ENCODE data around the gene SNX9.

The SNX9 gene

DNA sequence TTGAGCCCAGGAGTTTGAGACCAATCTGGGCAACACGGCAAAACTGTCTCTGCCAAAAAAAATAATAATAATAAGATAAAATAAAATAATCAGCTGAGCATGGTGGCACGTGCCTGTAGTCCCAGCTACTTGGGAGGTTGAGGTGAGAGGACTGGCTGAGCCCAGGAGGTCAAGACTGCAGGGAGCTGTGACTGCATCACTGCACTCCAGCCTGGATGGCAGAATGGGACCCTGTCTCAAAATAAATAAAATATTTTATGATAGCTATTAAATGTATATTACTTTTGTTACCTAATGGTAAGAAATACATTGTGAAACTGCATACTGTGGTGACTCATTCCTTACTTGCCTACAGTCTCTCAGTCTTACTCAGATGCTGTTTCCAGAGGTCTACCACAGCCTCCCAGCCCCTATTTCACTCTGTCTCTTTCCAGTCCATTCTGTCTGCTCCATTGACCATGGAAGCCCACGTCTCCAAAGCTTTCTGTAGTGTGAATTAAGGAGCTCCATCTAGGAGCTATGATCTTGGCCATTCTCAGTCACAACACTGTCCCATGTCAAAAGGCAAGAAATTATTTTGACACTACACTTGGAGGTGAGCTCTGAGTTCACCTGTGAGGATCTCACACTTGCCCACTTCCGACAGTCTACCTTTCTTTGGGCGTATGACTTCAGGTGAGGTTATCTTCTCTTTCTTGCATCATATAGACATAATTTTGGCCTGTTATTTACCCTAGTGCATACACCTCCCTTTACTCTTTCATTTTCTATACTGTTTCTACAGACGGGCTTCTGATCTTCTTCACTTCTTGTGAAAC lies 22.4 kb upstream of the SNX9 start:
- FAIRE-seq (no peak), DNase-seq (ENCODE audit: low spot score) (no peak)

DNA sequence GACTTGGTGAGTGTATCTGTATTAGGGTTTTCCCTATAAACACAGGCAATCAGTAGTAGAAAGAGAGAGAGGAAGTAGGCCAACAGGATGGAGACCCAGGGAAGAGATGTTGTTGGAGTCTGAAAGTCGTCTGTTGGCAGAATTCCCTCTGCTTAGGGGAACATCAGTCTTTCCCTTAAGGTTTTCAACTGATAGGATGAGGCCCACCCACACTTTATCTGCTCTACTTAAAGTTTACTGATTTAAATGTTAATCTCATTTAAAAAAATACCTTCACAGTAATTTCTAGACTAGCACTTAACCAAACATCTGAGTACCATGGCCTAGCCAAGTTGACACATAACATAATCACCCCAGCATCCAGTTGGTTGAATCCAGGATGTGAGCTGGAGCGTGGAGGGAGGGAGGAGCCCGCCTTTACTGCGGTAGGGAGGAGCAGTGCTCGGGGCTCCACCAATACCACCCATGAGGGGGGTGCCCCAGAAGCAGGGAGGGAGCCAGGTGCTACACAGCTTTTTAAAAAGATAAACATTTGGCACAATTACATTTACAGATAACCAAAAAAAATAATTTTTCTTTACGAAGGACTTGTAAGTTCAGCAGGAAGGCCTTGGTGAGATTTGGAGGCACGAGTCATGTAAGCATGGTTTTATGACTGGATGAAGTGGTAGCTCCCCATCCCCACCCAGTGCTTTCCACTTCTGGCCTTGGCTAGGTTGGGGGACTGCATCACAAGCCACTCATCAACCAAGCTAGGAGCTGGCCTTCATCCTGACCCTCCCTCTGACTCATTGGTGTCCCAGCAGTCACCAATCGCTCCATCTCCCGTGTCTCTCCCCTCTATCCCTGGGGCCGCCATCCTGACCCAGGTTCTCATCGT lies 18.4 kb upstream of the SNX9 start:
- no peak for FAIRE-seq

DNA sequence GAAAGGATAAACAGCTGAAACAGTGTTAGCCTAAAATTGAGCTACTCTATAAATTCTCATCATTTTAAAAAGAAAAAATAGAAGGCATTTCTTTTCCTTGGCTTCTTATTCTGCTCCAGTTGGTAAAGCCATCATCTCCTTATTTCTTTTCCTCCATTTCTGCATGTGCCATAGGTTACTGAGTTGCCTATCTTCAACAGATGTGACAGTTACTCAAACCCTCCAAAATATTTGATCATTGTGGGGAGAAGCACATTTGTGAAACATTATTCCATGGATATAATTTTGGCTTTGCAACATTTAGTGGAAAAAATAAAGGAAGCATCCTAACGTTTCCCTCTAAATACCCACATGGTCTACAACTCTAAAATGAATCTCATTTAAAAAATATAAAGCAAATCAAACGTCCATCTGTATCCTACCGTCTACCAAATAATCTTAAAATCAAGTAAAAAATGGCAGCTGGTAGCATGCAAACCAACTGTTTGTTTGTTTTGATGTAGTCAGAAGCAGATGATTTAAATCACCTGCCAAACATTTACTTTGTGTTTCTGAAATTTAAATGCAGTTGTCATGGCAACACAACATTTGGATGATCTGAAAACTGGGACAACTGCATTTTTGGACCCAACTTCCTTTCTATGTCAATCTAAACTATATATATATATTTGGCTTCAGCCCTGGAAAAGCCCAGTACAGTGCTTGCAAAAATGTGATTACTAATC lies 16.8 kb upstream of the SNX9 start:
- FAIRE-seq (no peak), DNase-seq (ENCODE audit: low spot score) (no peak)

More for the DNA sequence above, 18.4 kb upstream of the SNX9 start:
- no peak for DNase-seq (ENCODE audit: low spot score)

DNA sequence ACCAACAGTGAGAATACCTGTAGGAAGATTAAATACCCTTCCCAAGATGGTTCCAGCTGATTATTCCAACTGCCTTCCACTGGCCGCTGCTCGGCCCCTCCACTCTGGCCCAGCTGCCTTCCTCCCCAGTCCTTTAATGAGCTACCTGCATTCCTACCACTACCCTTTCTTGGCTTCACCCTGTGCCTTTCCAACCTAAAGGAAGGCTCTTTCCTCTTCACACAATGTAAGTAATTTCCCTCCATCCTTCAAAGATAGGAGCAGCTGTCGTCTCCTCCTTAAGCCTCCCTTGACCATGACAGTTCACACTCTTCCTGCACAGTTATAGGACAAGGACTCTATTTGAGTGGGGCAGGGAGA lies 16.2 kb upstream of the SNX9 start:
- DNase-seq (ENCODE audit: low spot score) (no peak), FAIRE-seq (no peak)

DNA sequence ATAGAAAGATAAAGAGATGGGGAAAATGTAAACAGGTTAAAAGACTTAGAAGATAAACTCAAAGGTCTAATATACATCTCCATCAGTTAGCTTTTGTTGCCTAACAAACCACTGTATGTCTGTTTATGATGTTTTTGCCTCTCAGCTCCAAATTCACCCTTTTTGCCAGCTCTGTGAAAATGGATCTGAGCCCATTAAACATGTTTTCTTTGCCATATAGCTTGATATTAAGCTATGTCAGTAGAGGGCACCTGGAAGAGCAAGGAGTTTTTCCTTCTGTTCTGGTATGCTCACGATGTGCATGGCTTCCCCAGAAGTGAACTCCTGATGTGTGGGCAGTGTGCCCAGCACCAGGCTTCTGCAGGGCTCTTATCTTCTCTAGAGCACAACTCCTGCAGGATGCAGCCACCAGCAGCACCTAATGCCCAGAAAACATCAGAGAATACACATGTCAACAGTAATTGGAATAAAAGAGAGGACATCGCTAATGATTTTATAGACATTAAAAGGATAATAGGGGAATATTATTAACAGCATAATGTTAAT lies 14.6 kb upstream of the SNX9 start:
- DNase-seq (ENCODE audit: low spot score) (no peak), FAIRE-seq (no peak)

DNA sequence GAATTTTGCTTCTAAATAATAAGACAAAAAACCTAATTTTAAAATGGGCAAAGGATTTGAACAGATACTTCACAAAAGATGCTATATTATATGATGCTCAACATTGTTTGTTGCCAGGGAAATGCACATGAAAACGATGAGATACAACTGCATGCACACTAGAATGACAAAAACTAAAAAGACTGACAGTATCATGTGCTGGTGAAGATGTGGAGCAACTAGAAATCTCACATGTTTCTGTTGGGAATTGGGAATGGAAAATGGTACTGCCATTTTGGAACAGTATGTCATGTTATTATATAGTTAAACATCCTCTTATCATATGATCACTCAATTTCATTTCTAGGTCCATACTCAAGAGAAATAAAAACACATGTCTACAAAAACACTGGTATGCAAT lies 13.4 kb upstream of the SNX9 start:
- no peak for FAIRE-seq
- no peak for DNase-seq (ENCODE audit: low spot score)

DNA sequence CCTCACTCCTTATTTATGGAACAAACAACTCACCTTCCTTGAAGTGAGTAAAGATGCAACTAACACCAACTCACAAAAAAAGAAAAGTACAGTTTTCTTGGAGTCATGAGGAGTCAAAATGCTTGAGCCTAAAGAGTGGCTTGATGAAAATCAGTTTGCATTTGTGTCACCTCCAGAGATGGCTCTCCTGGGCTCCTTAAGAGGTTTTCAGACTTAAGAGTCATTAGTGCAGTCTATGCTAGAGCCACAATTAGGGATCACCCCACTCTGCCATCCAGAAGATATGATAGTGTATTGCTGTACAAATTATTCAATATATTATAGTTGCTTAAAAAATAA lies 11.9 kb upstream of the SNX9 start:
- DNase-seq (ENCODE audit: low spot score): no peak
- FAIRE-seq: no peak

DNA sequence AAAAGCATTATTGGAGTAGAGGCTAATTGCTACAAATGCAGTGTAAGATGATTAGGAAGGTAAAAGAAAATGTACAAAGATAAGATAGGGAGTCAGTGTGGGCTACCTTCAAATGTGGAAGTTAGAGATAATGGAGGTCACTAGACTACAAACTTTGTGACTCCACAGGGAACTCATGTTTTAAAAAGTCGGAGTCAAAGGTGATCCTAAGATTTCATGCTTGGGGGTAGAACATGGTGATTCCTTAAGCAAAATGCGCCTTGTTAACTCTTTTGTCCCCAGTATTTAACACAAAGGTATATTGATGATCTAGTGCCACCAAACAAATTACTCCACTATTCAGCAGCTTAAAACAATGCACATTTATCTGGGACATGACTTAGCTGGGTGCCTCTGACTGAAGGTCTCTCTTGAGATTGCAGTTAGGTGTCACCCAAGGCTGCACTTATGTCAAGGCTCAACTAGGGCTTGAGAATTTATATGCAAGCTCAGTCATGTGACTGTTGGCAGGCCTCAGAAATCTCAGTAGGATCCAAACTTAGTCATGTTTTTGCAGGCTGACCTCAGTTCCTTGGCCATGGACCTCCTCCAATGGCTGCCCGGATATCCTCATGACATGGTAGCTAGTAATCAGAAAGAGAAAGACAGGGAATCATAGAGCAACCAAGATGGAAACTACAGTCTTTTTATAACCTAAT lies 11.4 kb upstream of the SNX9 start:
- no peak for FAIRE-seq
- no peak for DNase-seq (ENCODE audit: low spot score)

DNA sequence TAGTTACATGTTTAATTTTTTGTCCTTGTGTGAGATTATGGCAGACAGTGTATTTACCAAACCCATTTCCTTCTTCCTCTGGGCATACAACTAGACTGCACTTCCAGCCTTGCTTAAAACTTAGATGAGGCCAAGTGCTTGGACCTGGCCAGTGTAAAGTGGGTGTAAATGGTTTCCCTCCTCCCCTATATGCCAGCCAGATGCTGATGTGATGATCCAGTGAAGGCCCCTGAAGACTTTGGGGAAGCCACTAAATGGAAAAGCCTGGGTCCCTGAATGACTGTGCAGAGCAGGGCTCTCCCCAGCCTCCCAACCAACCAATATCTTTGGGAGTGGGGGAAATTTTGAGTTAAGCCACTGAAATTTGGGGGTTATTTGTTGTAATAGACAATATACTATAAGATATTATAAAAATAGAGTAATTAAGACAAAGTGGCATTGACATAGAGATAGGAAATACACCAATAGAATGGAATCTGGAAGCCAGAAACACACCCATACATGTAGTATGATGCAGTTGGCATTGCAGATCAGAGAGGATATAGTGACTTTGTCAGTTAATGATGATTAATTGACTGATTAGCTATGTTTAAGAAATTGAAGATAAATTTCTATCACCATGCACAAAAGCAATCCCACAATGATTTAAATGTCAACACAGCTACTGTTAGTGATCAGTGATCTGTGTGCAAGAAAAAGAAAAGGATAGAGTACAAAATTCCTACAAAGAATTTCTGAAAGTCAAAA lies 10.4 kb upstream of the SNX9 start:
- FAIRE-seq: no peak
- no peak for DNase-seq (ENCODE audit: low spot score)

DNA sequence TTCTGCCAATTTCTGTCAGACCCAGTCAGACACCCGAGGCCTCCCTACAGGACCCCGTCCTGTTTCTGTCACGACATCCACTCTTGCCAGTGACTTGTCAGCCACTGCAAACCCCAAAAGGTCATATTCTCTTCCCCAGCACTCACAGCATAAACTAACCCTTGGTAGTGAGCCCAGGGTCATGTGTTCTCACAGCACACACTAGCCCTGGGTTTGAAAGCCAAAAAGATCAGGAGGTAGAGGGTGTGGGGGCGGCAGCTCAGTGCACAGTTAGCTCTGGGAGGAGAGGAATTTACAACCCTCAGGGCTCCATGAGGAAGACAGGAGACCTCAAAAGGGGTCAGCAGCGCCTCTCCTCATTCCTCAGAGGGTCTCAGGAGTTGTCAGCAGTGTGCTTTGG lies 9.9 kb upstream of the SNX9 start:
- FAIRE-seq: no peak
- DNase-seq (ENCODE audit: low spot score): no peak

DNA sequence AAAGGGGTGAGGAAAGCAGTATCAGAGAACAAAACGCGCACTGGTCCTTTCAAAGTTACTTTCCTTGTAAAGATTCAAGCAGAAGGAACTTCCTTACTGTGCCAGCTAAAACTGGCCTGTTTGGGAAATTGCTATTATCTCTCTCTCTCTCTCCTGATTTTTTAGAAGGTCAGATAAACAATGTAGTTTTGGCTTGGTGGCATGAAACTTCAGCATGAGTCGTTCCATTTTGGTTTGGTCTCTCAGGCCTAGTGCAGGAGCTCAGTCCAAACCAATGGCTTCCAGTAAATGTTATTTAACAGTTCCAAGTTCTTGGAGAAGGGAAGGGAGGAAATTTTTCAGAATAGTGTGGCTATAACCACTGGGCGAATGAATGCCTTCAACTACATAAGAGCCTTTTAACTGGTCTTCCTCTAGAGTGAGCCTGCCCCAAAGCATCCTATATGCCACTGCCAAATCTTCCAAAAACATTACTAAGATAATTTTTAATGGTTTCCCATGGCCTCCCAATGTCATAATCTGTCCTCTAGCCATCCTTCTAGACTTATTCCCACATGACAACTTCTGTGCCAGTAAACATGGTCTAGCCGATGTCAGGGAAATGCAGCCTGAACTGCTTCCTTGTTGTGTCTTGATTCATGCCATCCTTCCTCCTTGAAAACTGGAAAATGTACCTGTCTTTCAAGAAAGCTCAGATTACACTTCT lies 9.1 kb upstream of the SNX9 start:
- DNase-seq (ENCODE audit: low spot score) (no peak), FAIRE-seq (no peak)

DNA sequence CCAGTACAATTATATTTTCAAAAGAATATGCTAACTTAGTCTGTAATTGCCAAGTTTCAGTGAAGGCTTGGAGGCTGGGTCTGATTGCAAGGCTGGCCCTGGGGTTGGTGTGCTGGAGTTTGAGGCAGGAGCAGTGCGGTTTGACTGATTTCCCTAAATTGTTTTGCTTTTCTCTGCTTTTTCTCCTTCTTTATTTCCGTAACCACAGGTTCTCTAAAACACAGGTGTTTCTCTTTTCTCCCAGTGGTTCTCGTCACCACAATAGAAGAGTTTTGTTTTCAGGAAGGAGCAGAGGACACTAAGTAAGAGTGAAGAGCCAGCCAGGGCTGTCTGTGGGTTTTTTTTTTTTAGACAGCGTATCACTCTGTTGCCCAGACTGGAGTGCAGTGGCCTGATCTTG lies 8.2 kb upstream of the SNX9 start:
- no peak for FAIRE-seq
- no peak for DNase-seq (ENCODE audit: low spot score)

DNA sequence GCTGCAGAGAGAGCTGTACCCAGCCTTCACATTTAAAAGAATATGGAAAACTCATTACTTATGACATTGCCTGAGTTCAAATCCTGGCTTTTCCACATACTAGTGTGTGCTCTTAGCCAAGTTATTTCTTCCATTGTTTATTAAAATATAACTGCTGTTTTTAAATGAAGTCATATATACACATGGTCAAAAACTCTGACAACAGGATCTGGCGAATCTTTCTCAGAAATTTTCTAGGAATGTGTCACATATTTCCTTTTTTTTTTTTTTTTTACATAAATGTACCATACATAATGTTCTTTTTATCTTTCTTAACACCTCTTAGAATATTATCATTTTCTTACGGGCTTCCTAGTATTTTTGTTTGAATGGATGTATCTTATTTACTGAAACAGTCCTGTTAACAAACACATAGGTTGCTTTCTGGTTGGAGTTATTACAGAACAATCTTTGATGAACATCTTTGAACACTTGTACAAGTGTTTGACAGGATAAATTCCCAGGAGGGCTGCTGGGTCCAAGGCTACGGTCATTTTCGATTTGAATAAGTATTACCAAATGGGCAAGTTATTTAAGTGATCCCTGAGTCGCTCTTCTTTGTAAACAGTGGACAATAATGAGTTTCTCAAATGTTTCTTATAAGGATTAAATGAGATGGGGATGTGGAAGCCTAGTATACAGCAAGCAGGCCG lies 1.6 kb upstream of the SNX9 start:
- FAIRE-seq (no peak), DNase-seq (ENCODE audit: low spot score) (no peak)

DNA sequence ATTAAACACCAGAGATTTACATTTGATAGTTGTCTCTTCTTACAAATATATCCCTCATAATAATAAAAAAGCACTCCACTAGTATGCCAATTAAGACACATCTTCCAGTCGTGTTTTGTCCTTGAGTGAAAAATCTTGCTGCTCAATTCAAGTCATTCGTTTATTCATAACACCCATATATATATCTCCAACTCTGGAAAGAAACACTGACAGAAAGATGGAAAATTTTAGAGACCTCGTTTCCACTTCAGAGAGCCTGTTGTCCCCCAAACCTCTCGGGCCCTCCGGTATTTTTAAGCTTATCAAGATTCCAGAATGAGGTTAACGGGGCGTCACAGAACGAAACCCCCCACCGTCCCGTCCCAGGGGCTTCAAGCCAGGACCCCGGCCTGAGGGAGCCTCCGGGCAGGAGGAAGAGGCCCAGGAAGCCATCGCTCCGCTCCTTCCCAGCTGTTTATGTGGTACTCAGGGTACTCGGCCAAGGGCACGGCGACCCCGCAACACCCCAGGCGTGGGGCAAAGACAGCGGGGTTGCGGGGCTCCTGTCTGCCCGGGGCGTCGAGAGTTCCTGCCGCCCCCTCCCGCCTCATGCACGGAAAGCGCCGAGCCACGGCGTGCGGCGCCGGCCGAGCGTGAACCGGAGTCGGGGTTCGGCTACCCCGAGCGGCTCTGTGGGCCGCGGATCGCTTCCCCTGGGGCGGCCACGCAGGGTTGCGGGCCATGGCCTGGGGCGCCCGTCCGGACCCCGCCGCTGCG lies 623 bp upstream of the SNX9 start:
- FAIRE-seq (no peak), DNase-seq (ENCODE audit: low spot score) (no peak)

DNA sequence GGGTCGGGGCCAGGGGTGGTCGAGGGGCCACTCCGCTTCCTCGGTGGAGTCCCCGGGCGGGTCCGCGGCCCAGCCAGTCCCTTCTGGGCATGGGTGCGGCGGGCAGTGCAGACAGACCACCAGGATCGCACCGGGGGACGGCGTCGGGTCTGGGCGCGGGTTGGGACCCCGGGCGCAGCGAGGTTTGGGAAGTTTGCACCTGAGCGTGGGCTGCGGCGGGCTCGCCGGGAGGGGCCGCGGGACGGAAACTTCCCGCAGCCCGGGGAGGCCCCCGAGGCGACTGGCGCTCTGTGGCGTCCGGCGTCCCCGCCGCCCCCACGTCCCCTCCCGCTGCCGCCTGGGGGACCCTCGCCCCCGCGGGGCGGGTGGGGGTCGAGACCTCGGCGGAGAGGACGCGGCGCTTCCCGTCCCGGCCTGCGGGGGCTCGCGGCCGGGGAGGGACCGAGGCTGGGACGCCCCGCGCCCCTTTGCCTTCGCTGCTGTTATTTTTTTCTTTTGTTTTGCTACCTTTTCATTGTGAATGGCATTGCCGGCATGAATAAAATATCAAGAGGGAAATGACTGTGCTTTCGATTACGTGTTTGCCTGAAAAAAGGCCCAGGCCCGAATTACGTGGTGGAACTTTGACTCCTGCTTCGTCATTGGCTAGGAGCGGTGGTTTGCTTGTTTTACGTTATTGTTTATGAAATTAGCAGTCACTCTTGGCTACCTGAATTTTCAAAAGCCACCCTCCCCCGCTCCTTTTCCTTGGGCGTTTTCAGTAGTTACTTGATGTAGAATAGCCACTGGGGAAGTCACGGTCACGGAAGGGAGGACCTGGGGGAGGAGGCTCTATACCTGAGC lies 703 bp downstream of the SNX9 start:
- no peak for FAIRE-seq

DNA sequence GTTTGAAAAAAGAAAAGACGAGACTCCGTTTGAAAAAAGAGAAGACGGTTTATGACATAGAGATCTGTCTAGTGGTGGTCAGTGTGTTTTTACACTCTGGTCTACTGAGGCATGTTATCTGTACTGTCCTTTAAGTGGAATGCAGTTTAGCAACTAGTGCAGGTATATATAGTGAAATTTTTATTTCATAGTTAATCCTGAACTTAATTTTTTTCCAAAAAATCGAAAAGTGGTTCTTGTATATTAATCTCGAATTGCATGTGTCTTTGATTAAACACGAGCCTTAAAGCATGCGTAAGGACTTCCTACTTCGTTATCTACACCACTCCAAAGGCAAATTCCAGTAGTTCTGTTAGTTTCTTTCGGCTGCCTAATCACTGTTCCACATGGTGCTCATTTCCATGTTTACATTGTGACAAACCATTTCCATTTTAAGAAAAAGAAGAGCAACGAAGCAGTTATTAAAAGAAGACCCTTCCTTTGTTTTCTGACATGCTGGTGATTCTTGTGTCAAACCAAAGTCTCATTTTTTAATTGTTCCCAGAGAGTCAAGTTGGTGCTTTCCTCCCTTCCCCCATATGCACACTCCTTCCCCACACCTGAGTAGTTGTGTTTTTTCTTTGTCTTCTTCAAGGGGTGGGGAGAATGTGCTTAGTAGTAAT lies 2.3 kb downstream of the SNX9 start:
- no peak for FAIRE-seq

More for the DNA sequence above, 703 bp downstream of the SNX9 start:
- DNase-seq (ENCODE audit: low spot score): peak; percentile 28

DNA sequence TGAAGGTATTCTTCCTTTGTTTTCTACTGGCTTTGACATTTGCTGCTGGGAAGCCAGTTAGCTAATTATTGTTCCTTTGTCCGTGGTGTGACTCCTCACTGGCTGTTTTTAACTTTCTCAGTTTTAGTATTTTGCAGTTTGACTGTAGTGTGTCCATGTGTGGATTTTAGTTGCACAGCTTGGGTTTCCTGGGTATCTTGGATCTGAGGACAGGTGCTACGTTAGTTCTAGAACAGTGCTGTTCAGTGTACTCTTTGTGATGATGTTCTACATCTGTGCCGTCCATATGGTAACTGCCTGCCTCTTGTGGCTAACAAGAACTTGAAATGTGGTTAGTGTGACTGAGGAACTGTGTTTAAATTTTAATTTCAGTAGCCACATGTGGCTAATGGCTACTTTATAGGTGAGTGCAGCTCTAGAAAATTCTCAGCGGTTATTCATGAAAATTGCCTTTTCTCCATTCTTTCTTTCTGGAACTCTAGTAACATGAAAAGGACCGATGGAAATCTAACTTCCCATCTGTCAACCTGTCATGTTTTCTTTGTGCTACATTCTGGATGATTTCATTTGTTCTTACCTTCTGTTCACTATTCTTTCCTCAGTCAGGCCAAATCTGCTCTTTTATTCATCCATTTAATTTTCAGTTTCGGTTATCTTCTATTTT lies 7.4 kb downstream of the SNX9 start:
- FAIRE-seq: no peak
- no peak for DNase-seq (ENCODE audit: low spot score)

More for the DNA sequence above, 2.3 kb downstream of the SNX9 start:
- DNase-seq (ENCODE audit: low spot score): no peak
